ENCODE data around the gene ARMC9.
A peak's percentile ranks its signal among the peaks of the same experiment; 100 is the strongest.

Gene ARMC9

DNA sequence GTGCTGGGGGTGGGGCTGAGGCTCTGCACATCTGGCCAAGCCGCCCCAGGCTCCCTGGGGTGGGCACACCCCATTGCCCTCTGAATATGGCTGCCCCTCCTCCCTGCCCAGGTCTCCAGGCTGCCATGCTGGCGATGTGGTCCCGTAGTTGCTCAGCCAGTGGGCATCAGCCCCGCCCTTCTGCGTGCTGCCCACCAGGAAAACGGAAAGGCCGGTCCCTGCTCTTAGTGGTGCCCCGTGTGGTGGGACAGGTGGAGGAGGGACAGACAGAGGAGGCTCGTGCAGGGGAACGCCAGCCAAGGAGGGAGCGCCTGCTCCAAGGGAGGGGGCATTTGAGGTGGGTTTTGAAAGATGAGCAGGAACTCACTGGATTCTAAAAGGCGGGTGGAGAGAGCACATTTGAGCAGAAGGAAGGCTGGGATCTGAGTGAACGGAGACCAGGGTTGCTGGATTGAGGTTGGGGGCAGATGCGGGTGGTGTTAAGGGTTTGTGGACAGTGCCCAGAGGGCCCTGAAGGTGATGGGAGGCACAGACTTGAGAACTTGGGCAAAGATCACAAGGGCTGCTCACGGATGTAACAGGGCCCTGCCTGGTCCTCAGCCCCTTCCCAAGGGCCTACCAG is 190.4 kb downstream of the ARMC9 start:
- TF ChIP-seq Cebpa-rat (IDR thresholded peaks at IDR 0.05), result no peak
- Histone ChIP-seq H3K4me2 (peak overlapping the region; percentile 84), H3K4me1 (peaks cover 96% of the 10 kb centered on the region), H3K4me3 (no peak overlapping the region), H4K20me1 (no peaks in the 10 kb centered on the region), H3K9me3 (peaks cover 16% of the 10 kb centered on the region), H3K9ac (no peak overlapping the region), H3K36me3 (no peaks in the 10 kb centered on the region), H3K27me3 (peaks cover 4% of the 10 kb centered on the region; the same call in 1 of the 2 replicates), H3K27ac (peak overlapping the region; percentile 76)

- Histone ChIP-seq H3K9me3 (peaks cover 4% of the 10 kb centered on the region), H3K9ac (no peak overlapping the region), H3K4me3 (no peak overlapping the region), H4K20me1 (no peaks in the 10 kb centered on the region), H3K4me2 (peak overlapping the region; percentile 84), H3K36me3 (no peaks in the 10 kb centered on the region), H3K27me3 (peaks cover 22% of the 10 kb centered on the region), H3K27ac (peak overlapping the region; percentile 76), H3K4me1 (peaks cover 98% of the 10 kb centered on the region)
- no peak for TF ChIP-seq Cebpa-rat (IDR thresholded peaks at IDR 0.05)
Observed at GRCh38 chr2:231390667-231391066, 192.2 kb downstream of the ARMC9 start.

DNA sequence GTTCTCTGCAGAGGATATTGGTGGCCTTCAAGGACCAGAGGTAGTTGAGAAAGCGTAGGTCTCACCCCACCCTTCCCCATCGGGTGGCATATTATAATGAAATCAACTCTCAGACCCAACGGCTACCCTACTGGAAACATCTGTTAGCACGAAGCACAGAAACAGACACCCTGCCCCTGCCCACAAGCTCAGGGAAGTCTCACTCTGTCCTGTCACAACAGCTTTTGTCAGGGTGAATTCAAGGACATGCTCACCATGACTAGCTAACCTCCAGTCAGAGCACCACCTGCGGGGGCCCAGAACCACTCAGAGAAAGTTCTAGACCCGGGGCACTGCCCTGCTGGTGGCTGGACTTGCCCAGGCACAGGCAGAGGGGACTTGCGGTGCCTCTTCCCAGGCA is 193.6 kb downstream of the ARMC9 start:
- Histone ChIP-seq H3K4me1 (peaks cover 93% of the 10 kb centered on the region), H3K4me2 (peak overlapping the region; percentile 84), H3K27me3 (peaks cover 35% of the 10 kb centered on the region), H4K20me1 (no peaks in the 10 kb centered on the region), H3K36me3 (no peaks in the 10 kb centered on the region), H3K4me3 (no peak overlapping the region), H3K9me3 (no peaks in the 10 kb centered on the region), H3K9ac (0 out of 2 replicates have a peak overlapping the region, but pooled peaks have one; percentile 54), H3K27ac (peak overlapping the region; percentile 76)
- TF ChIP-seq Cebpa-rat (IDR thresholded peaks at IDR 0.05), result no peak

GRCh38 chr2:231392431-231393148 is 194.2 kb downstream of the ARMC9 start:
- no peak for TF ChIP-seq Cebpa-rat (IDR thresholded peaks at IDR 0.05)
- Histone ChIP-seq H3K4me2 (peak overlapping the region; percentile 84), H3K36me3 (no peaks in the 10 kb centered on the region), H3K27ac (peak overlapping the region; percentile 76), H3K27me3 (peaks cover 41% of the 10 kb centered on the region), H3K4me1 (peaks cover 87% of the 10 kb centered on the region), H3K4me3 (no peak overlapping the region; the same call in 1 of the 2 replicates), H3K9me3 (no peaks in the 10 kb centered on the region), H4K20me1 (no peaks in the 10 kb centered on the region), H3K9ac (peak overlapping the region; percentile 54)

GRCh38 chr2:231393149-231394131 is 195.0 kb downstream of the ARMC9 start:
- Histone ChIP-seq H4K20me1 (no peaks in the 10 kb centered on the region), H3K36me3 (peaks cover 3% of the 10 kb centered on the region; the same call in 1 of the 2 replicates), H3K27me3 (peaks cover 48% of the 10 kb centered on the region), H3K27ac (peak overlapping the region; percentile 76), H3K4me1 (peaks cover 79% of the 10 kb centered on the region), H3K9me3 (no peaks in the 10 kb centered on the region), H3K4me3 (peak overlapping the region; percentile 51; the same call in 1 of the 2 replicates), H3K9ac (peak overlapping the region; percentile 54), H3K4me2 (peak overlapping the region; percentile 84)
- TF ChIP-seq Cebpa-rat (IDR thresholded peaks at IDR 0.05), result no peak

DNA sequence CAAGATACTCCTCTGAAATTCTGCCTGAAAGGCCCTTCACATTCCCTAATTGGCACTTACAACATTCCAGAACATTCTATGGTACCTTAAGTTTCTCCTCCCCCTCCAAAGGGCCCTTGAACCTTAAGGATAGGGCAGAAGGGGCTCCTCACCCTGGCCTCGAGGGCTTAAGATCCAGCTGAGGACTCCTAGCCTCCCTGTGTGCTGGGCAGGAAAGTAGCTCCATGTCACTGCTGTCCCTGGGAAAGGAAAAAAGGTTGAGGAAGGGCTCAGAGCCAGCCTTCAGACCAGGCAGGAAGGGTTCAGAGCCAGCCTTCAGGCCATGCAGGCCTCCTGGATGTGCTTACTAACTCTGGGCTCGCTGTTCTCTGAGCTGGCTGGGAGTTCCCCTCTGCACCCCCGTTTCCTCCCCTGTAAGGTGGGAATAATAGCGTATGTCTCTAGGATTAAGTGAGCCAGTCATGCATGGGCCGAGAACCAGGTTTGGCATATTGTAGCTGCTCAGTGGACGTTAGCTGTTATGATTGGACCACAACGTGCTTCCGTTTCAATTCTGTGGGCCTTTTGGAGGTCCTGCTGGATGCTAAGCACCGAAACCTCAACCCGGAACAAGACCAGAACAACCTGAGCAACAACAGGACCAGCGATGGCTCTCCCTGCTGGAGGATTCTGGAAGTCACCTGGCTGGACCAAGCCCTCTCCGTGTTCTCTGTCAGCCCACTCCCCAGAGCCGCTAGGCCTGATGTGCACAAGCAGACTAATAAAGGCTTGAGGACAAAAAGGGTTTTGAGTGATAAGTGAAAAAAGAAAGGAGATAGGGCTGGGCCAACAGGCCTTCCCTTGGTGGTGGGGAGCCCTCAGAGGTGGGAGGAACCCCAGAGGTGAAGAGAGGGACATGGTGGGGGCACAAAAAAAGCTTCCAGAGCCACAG is 196.0 kb downstream of the ARMC9 start:
- H4K20me1 ChIP-seq, result no peaks in the 10 kb centered on the region
- no peaks in the 10 kb centered on the region for H3K9me3 ChIP-seq
- peaks cover 48% of the 10 kb centered on the region for H3K27me3 ChIP-seq
- H3K4me3 ChIP-seq, result peak overlapping the region; percentile 67; the same call in 1 of the 2 replicates
- H3K36me3 ChIP-seq, result peaks cover 5% of the 10 kb centered on the region; the same call in 1 of the 2 replicates
- H3K4me2 ChIP-seq, result peak overlapping the region; percentile 84
- H3K27ac ChIP-seq, result peak overlapping the region; percentile 76; the same call in 1 of the 2 replicates
- TF ChIP-seq Cebpa-rat (IDR thresholded peaks at IDR 0.05), result no peak
- peaks cover 77% of the 10 kb centered on the region for H3K4me1 ChIP-seq
- peak overlapping the region; percentile 54; the same call in 1 of the 2 replicates for H3K9ac ChIP-seq

DNA sequence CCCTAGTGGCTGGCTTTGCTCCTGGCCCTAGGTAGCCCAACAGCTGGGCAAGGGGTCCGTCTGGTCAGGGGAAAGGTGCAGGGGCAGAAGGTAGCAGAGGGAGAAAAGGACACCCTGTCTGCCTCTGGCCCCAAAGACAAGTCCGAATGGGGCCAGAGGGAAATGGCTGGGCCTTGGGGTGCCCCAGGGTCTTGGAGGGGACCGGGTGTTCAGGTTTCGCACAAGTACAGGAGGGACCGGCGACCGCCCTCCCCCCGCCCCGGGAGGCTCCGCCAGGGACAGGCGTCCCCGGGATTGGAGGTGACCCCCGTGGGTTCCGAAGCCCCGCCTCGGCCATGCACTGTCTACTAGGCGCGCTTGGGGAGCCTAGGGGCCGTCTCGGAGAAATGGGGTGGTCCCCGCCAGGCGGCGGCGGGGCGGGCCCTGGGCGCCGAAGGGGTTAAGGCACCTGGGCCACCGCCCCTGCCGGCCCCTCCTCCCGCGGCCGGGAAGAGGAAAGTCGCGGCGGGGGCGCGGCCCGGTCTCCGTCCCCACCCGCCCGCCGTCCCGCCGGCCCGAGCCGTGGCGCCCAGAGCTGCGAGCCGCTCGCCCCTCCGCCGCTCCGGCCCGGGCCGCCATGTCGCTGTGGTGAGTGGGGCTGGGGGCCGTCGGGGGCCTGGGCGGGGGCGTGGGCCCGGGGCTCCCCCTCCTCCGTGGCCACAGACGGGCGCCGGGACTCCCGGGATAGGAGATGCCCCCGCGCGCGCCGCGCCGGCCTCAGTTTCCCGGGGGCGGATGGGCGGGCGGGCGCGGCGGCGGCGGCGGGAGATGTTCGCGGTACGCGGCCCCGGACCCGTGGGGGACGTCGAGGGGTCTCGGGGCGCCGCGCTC is 197.0 kb downstream of the ARMC9 start, which contains the start of gene B3GNT7:
TSS of gene B3GNT7 (plus strand) at position 523 of the 870 bp plus-strand sequence. CDS start at position 617, 94 bp downstream.
- Histone ChIP-seq H3K9me3 (no peaks in the 10 kb centered on the region), H3K27ac (peak within 1 kb of the TSS; percentile 44; the same call in 1 of the 2 replicates), H3K4me3 (peak within 1 kb of the TSS; percentile 67), H3K27me3 (peaks cover 48% of the 10 kb centered on the region), H3K36me3 (peaks cover 5% of the 10 kb centered on the region; the same call in 1 of the 2 replicates), H3K9ac (peak within 1 kb of the TSS; percentile 61), H4K20me1 (no peaks in the 10 kb centered on the region), H3K4me2 (peak within 1 kb of the TSS; percentile 84), H3K4me1 (peaks cover 77% of the 10 kb centered on the region)
- TF ChIP-seq Cebpa-rat (IDR thresholded peaks at IDR 0.05), result no peak

Measured in BLaER1 (cell line).